Osteocyte (in vitro differentiated cells): Measurements from ENCODE around the gene COPG1. TPM values are rescaled to one million over a fixed set of nuclear protein-coding genes. Genes with fewer than 3 reads are reported as not detected.

Experiments used
- DNase-seq: peaks from one replicate; pipeline ENCODE4 v3.0.0; 2021; ENCODE audit warnings: mixed read lengths; ENCODE audit not compliant: unreplicated experiment; ENCODE audit errors: extremely low spot score
- H3K27ac Mint-ChIP-seq: one replicate; pipeline ENCODE4 v1.8.0; 2021; ENCODE audit warnings: mild to moderate bottlenecking, mixed read lengths; ENCODE audit not compliant: unreplicated experiment
- H3K27me3 Mint-ChIP-seq: one replicate; pipeline ENCODE4 v1.8.0; 2021; ENCODE audit warnings: mixed read lengths; ENCODE audit not compliant: unreplicated experiment
- H3K36me3 Mint-ChIP-seq: one replicate; pipeline ENCODE4 v1.8.0; 2021; ENCODE audit warnings: mixed read lengths; ENCODE audit not compliant: unreplicated experiment
- H3K4me1 Mint-ChIP-seq: one replicate; pipeline ENCODE4 v1.8.0; 2021; ENCODE audit warnings: mixed read lengths; ENCODE audit not compliant: unreplicated experiment
- H3K4me3 Mint-ChIP-seq: one replicate; pipeline ENCODE4 v1.8.0; 2021; ENCODE audit warnings: mild to moderate bottlenecking, moderate library complexity, mixed read lengths; ENCODE audit not compliant: unreplicated experiment
- H3K9me3 Mint-ChIP-seq: one replicate; pipeline ENCODE4 v1.8.0; 2021; ENCODE audit warnings: mixed read lengths; ENCODE audit not compliant: unreplicated experiment
- CTCF ChIP-seq: fragments of 200-600 bp; sonication (generic); IDR thresholded peaks from 2 replicates; pipeline ENCODE4 v1.5.0; 2021; ENCODE audit warnings: antibody characterized with exemption, mild to moderate bottlenecking, moderate library complexity
- total RNA-seq: library from RNA; stranded (reverse); gene quantifications from 2 replicates; pipeline ENCODE4 v1.2.1, GENCODE V29; 2021

The COPG1 gene
- total RNA-seq, 1 donor from 2014 or later: 249 TPM

- no peak for TF ChIP-seq CTCF
- Mint-ChIP-seq H3K27me3 (no peaks in the 10 kb centered on the region), H3K4me1 (peaks cover 10% of the 10 kb centered on the region), H3K36me3 (no peaks in the 10 kb centered on the region), H3K4me3 (no peak overlapping the region), H3K27ac (peak overlapping the region; percentile 8), H3K9me3 (no peaks in the 10 kb centered on the region)
- no peak for DNase-seq
These were observed 62.7 kb downstream of the COPG1 start for GRCh38 chr3:129312021-129312639.

GRCh38 chr3:129312671-129313414, 63.4 kb downstream of the COPG1 start:
- no peak overlapping the region for H3K4me3 Mint-ChIP-seq
- DNase-seq: no peak
- no peaks in the 10 kb centered on the region for H3K9me3 Mint-ChIP-seq
- no peak for TF ChIP-seq CTCF
- H3K27me3 Mint-ChIP-seq: no peaks in the 10 kb centered on the region
- H3K27ac Mint-ChIP-seq: peak overlapping the region; percentile 36
- H3K4me1 Mint-ChIP-seq: peaks cover 14% of the 10 kb centered on the region
- H3K36me3 Mint-ChIP-seq: no peaks in the 10 kb centered on the region

GRCh38 chr3:129313415-129313664, 63.9 kb downstream of the COPG1 start:
- no peaks in the 10 kb centered on the region for H3K27me3 Mint-ChIP-seq
- TF ChIP-seq CTCF: no peak
- no peak overlapping the region for H3K4me3 Mint-ChIP-seq
- no peaks in the 10 kb centered on the region for H3K9me3 Mint-ChIP-seq
- H3K36me3 Mint-ChIP-seq: no peaks in the 10 kb centered on the region
- H3K4me1 Mint-ChIP-seq: peaks cover 14% of the 10 kb centered on the region
- DNase-seq: no peak
- H3K27ac Mint-ChIP-seq: no peak overlapping the region

- DNase-seq: no peak
- H3K9me3 Mint-ChIP-seq: no peaks in the 10 kb centered on the region
- peak overlapping the region; percentile 81 for H3K4me3 Mint-ChIP-seq
- H3K27me3 Mint-ChIP-seq: no peaks in the 10 kb centered on the region
- H3K27ac Mint-ChIP-seq: peak overlapping the region; percentile 81
- peaks cover 14% of the 10 kb centered on the region for H3K4me1 Mint-ChIP-seq
- H3K36me3 Mint-ChIP-seq: no peaks in the 10 kb centered on the region
- no peak for TF ChIP-seq CTCF
These were observed 64.4 kb downstream of the COPG1 start for GRCh38 chr3:129313665-129314385.
